Suprapubic skin (tissue), 3 donors: ENCODE results near the gene AFMID.

Experiments used
- CTCF ChIP-seq, 2 donors: fragments of 200-600 bp in 1 of 2; fragments of 450-650 bp in 1 of 2; sonication (generic) in 1 of 2; IDR thresholded peaks; one replicate each; pipeline ENCODE4 v1.5.1; 2016 to 2019; ENCODE audit warnings: antibody characterized with exemption in 2 of 2, mild to moderate bottlenecking in 1 of 2, moderate library complexity in 1 of 2
- POLR2A ChIP-seq, 2 donors: fragments of 450-650 bp; IDR thresholded peaks; one replicate each; pipeline ENCODE4 v1.6.1; 2017; ENCODE audit warnings: antibody characterized with exemption in 2 of 2, mild to moderate bottlenecking in 2 of 2, moderate library complexity in 2 of 2

- TF ChIP-seq CTCF (IDR thresholded peaks at IDR 0.05) (no peak), POLR2A (IDR thresholded peaks at IDR 0.05) (no peak)
These were observed 27.5 kb downstream of the AFMID start for GRCh38 chr17:78214706-78215061.
